Inflammatory macrophage treated with lipopolysaccharide for 1 hour (primary cell): ENCODE results near the gene TBC1D22A.
"Not testable (repeated sequence)": the region's sequence is repeated elsewhere in the genome, so short reads cannot be mapped to it uniquely, and the experiment has no call there.

ENCODE experiments used
- DNase-seq, 2 donors: peaks; one replicate each; pipeline ENCODE4 v3.0.0-alpha.2; 2020 to 2022

TBC1D22A gene

GRCh38 chr22:47164514-47165337, 402.3 kb downstream of the TBC1D22A start:
- no peak for DNase-seq

- no peak for DNase-seq
Observed at GRCh38 chr22:47165338-47166032, 403.0 kb downstream of the TBC1D22A start.

- no peak for DNase-seq
Observed at GRCh38 chr22:47166033-47166404, 403.6 kb downstream of the TBC1D22A start.

GRCh38 chr22:47166446-47167016, 404.1 kb downstream of the TBC1D22A start:
- no peak for DNase-seq

- no peak for DNase-seq
Observed at GRCh38 chr22:47167056-47167455, 404.6 kb downstream of the TBC1D22A start.

GRCh38 chr22:47167921-47168320, 405.5 kb downstream of the TBC1D22A start:
- not testable (repeated sequence) for DNase-seq

GRCh38 chr22:47168441-47168840, 406.0 kb downstream of the TBC1D22A start:
- DNase-seq = no peak

GRCh38 chr22:47168900-47169800, 406.7 kb downstream of the TBC1D22A start:
- DNase-seq = no peak

- no peak for DNase-seq
Observed at GRCh38 chr22:47169801-47170140, 407.3 kb downstream of the TBC1D22A start.

GRCh38 chr22:47170511-47171440, 408.3 kb downstream of the TBC1D22A start:
- DNase-seq = not testable (repeated sequence)

- DNase-seq = no peak
Observed at GRCh38 chr22:47171441-47172221, 409.2 kb downstream of the TBC1D22A start.

- no peak for DNase-seq
Observed at GRCh38 chr22:47172771-47173534, 410.5 kb downstream of the TBC1D22A start.

- DNase-seq = no peak
Observed at GRCh38 chr22:47173535-47174021, 411.1 kb downstream of the TBC1D22A start.

GRCh38 chr22:47174096-47174495, 411.6 kb downstream of the TBC1D22A start:
- no peak for DNase-seq

GRCh38 chr22:47174671-47175112, 412.2 kb downstream of the TBC1D22A start:
- DNase-seq = no peak

GRCh38 chr22:47175151-47176025, 412.9 kb downstream of the TBC1D22A start:
- no peak for DNase-seq

- DNase-seq = no peak
Observed at GRCh38 chr22:47176026-47176389, 413.6 kb downstream of the TBC1D22A start.

- no peak for DNase-seq
Observed at GRCh38 chr22:47176573-47177333, 414.3 kb downstream of the TBC1D22A start.
